Retinal pigment epithelial cell (primary cell): ENCODE measurements around the gene SPACDR.

Experiments used
- DNase-seq: peaks from one replicate; pipeline ENCODE4 v3.0.0-alpha.2; 2010; ENCODE audit warnings: low read depth
- H3K4me3 ChIP-seq: 2 replicates; pipeline ENCODE4 v1.5.1; 2011; ENCODE audit warnings: mild to moderate bottlenecking, low read length, control low read depth, moderate library complexity
- CTCF ChIP-seq: conservative IDR thresholded peaks from 2 replicates; pipeline ENCODE4 v1.5.1; 2011; ENCODE audit warnings: low read depth, low read length, control low read depth, inconsistent platforms

The SPACDR gene

DNA sequence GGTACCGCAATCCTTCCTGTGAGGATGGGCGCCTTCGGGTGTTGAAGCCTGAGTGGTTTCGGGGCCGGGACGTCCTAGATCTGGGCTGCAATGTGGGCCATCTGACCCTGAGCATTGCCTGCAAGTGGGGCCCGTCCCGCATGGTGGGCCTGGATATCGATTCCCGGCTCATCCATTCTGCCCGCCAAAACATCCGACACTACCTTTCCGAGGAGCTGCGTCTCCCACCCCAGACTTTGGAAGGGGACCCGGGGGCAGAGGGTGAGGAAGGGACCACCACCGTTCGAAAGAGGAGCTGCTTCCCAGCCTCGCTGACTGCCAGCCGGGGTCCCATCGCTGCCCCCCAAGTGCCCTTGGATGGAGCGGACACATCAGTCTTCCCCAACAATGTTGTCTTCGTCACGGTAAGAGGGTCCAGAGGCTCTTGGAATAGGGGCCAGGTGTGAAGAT is 32.7 kb downstream of the SPACDR start:
- no peak for TF ChIP-seq CTCF
- H3K4me3 ChIP-seq = no peak overlapping the region
- no peak for DNase-seq

DNA sequence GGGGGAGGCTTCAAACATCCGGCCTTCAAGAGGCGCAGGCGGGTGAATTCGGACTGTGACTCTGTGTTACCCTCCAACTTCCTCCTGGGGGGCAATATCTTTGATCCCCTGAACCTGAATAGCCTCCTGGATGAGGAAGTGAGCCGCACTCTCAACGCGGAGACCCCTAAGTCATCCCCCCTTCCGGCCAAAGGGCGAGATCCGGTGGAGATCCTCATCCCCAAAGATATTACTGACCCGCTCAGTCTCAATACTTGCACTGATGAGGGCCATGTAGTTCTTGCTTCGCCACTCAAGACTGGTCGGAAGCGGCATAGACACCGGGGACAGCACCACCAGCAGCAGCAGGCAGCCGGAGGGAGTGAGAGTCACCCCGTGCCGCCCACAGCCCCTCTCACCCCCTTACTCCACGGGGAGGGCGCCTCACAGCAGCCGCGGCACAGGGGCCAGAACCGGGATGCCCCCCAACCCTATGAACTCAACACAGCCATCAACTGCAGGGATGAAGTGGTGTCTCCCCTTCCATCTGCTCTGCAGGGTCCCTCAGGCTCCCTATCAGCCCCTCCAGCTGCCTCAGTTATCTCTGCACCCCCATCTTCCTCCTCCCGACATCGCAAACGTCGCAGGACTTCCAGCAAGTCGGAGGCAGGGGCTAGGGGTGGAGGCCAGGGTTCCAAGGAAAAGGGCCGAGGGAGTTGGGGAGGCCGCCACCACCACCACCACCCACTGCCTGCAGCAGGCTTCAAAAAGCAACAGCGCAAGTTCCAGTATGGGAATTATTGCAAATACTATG is 33.4 kb downstream of the SPACDR start:
- H3K4me3 ChIP-seq = peak overlapping the region; percentile 85
- no peak for TF ChIP-seq CTCF
- DNase-seq = no peak

DNA sequence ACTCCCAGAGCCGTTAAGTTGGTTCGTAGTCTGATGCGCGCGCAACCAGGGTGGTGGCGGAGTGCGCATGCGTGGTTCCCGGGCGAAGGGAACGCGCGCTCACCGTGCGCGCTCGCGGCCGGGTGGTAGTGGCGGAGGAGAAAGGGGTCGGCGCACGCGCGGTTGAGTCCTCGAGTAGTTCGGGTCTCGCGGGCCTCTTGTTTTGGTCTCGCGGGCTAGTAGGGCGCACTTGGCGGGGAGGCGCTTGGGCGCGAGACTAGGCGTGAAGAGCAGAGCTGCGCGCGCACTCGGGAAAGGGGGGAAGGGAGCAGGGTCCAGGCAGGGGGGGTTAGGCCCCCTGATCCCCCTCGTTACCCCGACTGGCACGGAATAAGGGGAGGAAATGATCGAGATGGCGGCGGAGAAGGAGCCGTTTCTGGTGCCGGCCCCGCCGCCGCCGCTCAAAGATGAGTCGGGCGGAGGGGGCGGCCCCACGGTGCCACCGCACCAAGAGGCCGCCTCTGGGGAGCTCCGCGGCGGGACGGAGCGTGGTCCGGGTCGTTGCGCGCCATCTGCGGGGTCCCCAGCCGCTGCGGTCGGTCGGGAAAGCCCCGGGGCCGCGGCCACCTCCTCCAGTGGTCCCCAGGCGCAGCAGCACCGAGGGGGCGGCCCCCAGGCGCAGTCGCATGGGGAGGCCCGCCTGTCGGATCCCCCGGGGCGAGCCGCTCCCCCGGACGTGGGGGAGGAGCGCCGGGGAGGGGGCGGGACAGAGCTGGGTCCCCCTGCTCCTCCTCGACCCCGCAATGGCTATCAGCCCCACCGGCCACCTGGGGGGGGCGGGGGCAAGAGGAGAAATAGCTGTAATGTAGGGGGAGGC is 34.2 kb downstream of the SPACDR start, which contains the start of gene MEPCE:
TSS of gene MEPCE (plus strand) at position 195 of the 856 bp plus-strand sequence. CDS start at position 383, 188 bp downstream.
- H3K4me3 ChIP-seq = peak within 1 kb of the TSS; percentile 85
- DNase-seq = peak; percentile 85
- TF ChIP-seq CTCF = no peak

DNA sequence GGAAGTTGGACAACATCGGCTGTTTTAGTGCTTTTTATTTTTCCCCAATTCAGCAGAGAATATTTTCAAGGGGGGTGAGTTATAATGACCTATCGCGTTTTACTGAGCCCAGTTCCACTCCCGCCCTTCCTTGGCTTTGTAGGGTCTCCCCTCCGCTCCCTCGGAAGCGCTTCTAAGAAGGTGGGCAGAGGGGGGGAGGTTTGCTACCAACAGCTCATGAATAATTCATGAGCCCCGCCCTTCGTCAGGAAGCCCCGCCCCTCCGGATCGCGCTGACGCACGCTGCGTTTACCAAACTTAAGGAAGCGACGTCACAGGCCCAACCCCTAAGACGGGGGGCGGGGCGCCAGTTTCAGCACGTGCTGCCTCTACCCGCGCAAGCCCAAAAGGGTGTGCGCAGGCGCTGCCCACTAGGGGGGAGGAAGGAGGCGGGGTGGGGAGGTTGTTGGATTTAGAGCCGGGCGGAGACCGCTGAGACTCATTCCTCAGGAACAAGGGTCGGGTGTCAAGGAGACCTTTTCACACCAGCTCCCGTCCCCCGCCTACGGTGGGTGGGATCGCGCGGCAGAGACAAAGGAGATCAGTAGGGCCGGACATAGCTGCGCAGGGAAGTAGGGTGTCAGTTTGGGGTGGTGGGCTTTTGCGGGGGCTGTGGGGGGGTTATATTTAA is 35.0 kb downstream of the SPACDR start:
- DNase-seq = peak; percentile 98
- no peak for TF ChIP-seq CTCF
- H3K4me3 ChIP-seq = peak overlapping the region; percentile 85

DNA sequence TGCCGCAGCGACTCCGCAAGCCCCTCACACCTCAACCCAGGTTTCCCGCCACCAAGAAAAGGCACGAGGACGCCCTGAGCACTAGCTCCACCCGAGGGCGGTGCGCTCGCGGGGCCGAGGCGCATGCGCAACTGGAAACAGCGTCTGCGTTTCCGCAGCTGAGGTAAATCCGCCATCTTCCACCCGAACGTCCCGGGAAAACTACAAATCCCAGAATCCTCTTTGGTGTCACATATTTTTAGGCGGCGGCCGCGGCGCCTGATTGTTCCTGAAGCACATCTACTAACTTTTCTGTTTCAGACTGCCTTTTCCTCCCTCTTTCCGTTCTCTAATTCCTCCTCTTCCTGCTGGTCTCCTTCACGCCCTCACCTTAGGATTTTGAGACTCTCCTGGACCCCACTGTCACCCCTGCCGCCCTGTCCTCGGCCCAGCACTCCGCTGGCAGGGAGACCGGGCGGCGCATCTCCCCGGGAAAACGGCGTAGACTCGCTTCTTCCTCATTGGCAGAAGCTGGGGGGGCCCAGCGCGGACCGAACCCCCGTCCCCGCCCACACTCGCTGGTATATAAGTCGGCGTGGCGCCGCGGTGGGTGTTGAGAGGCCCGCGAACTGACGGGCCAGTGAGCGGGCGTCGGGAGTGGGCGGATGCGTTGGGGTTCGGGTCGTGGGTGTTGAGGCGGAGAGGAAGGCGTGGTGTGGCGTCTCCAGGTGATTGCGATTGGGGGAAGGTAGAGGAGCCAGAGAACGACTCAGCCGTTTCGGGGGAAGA is 35.7 kb downstream of the SPACDR start, which contains the start of gene ZCWPW1:
TSS of gene ZCWPW1 (minus strand) at position 505 of the 768 bp plus-strand sequence. CDS start 8,054 bp downstream, outside the sequence.
- peak within 1 kb of the TSS; percentile 85 for H3K4me3 ChIP-seq
- TF ChIP-seq CTCF = no peak
- DNase-seq = peak; percentile 85

DNA sequence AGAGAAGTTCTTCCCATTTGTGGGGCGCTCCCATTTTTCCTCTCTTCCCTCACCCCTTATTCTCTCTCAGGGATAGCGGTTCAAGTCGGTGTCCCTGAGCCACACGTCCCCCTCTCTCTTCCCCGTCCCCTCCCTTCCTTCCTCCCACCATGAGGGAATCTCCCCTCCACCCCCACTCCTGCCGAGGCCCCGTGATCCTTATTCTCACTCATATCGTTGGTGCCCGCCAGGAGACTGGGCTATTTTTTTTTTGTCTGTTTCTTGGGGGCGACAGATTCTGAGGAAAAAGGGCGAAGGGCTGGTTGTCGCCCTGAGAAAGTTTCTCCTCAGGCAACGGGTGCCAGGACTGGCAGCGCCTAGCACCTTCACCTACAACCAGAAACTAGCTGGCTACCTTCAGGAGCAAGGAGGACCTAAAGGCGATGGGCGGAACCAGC is 36.3 kb downstream of the SPACDR start:
- DNase-seq = no peak
- no peak for TF ChIP-seq CTCF
- peak overlapping the region; percentile 85 for H3K4me3 ChIP-seq
